BLaER1 treated with 17β-estradiol and CSF1 and Interleukin-3, amounts not matched to agents 10 nM and 100 nM (cell line): ENCODE data around the gene OBSCN.

Experiments used
- H3K27ac ChIP-seq, 11 experiments: shearing (Covaris generic); formaldehyde crosslinking; 2 replicates each; pipeline ENCODE4 v1.8.1; 2022
- H3K27me3 ChIP-seq, 11 experiments: shearing (Covaris generic); formaldehyde crosslinking; 2 replicates each; pipeline ENCODE4 v1.8.1; 2022
- H3K36me3 ChIP-seq, 11 experiments: shearing (Covaris generic); formaldehyde crosslinking; 2 replicates each; pipeline ENCODE4 v1.8.1; 2022
- H3K4me1 ChIP-seq, 10 experiments: shearing (Covaris generic); formaldehyde crosslinking; 2 replicates each; pipeline ENCODE4 v1.8.1; 2022
- H3K4me2 ChIP-seq, 11 experiments: shearing (Covaris generic); formaldehyde crosslinking; 2 replicates each; pipeline ENCODE4 v1.8.1; 2022
- H3K4me3 ChIP-seq, 10 experiments: shearing (Covaris generic); formaldehyde crosslinking; 2 replicates each; pipeline ENCODE4 v1.8.1; 2022
- H3K9ac ChIP-seq, 11 experiments: shearing (Covaris generic); formaldehyde crosslinking; 2 replicates each; pipeline ENCODE4 v1.8.1; 2022
- H3K9me3 ChIP-seq, 11 experiments: shearing (Covaris generic); formaldehyde crosslinking; replicated peaks in 1 of 11; 2 replicates each; pipeline ENCODE4 v1.8.1; 2022
- H4K20me1 ChIP-seq, 11 experiments: shearing (Covaris generic); formaldehyde crosslinking; 2 replicates each; pipeline ENCODE4 v1.8.1; 2022
- Cebpa-rat ChIP-seq, 11 experiments: shearing (Covaris generic); IDR thresholded peaks; 2 replicates each; pipeline ENCODE4 v1.8.1; 2022

The OBSCN gene

DNA sequence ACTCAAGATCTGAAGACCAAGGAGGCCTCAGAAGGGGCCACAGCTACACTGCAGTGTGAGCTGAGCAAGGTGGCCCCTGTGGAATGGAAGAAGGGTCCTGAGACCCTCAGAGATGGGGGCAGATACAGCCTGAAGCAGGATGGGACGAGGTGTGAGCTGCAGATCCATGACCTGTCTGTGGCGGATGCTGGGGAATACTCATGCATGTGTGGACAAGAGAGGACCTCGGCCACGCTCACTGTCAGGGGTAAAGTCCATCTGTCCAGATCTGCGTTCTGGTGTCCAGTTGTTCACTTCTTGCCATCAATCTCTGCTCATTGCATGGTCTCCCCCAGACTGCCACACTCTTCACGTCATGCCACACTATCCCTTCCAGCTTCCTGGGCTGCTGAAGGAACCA, 90.6 kb downstream of the OBSCN start:
- H3K4me1 ChIP-seq = no peaks in the 10 kb centered on the region
- peaks cover 23 to 97% (median 65%) of the 10 kb centered on the region in 11 experiments; a peak in 20 of 22 replicates for H3K36me3 ChIP-seq
- TF ChIP-seq Cebpa-rat (IDR thresholded peaks at IDR 0.05) = no peak
- no peak overlapping the region for H3K27ac ChIP-seq
- H3K9me3 ChIP-seq = peaks cover 41 to 65% (median 52%) of the 10 kb centered on the region in 11 experiments
- no peak overlapping the region for H3K4me3 ChIP-seq
- H3K4me2 ChIP-seq = no peak overlapping the region
- H3K9ac ChIP-seq = no peak overlapping the region
- no peaks in the 10 kb centered on the region for H3K27me3 ChIP-seq
- no peaks in the 10 kb centered on the region for H4K20me1 ChIP-seq

DNA sequence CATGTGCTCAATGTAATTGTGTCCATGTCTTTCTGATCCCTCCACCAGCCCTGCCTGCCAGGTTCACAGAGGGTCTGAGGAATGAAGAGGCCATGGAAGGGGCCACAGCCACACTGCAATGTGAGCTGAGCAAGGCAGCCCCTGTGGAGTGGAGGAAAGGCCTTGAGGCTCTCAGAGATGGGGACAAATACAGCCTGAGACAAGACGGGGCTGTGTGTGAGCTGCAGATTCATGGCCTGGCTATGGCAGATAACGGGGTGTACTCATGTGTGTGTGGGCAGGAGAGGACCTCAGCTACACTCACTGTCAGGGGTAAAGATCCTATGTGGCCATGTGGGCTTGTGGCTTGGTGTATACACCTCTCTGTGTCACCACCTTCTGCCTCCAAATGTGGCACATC, 91.4 kb downstream of the OBSCN start:
- Histone ChIP-seq H3K4me2 (no peak overlapping the region), H3K27me3 (no peaks in the 10 kb centered on the region), H3K4me1 (no peaks in the 10 kb centered on the region), H3K27ac (no peak overlapping the region), H3K9ac (no peak overlapping the region), H3K4me3 (no peak overlapping the region), H4K20me1 (no peaks in the 10 kb centered on the region), H3K36me3 (peaks cover 23 to 95% (median 60%) of the 10 kb centered on the region in 11 experiments; a peak in 20 of 22 replicates), H3K9me3 (peaks cover 41 to 70% (median 54%) of the 10 kb centered on the region in 11 experiments)
- no peak for TF ChIP-seq Cebpa-rat (IDR thresholded peaks at IDR 0.05)

GRCh38 chr1:228299901-228300300, 92.1 kb downstream of the OBSCN start:
- Histone ChIP-seq H3K4me3 (no peak overlapping the region), H3K9me3 (peaks cover 41 to 70% (median 54%) of the 10 kb centered on the region in 11 experiments), H4K20me1 (no peaks in the 10 kb centered on the region), H3K9ac (no peak overlapping the region), H3K27ac (no peak overlapping the region), H3K4me1 (no peaks in the 10 kb centered on the region), H3K36me3 (peaks cover 23 to 88% (median 59%) of the 10 kb centered on the region in 11 experiments; a peak in 20 of 22 replicates), H3K4me2 (no peak overlapping the region), H3K27me3 (no peaks in the 10 kb centered on the region)
- no peak for TF ChIP-seq Cebpa-rat (IDR thresholded peaks at IDR 0.05)

- H3K4me3 ChIP-seq = no peak overlapping the region; a peak in 1 of 20 replicates
- no peaks in the 10 kb centered on the region for H3K27me3 ChIP-seq
- peaks cover 19 to 67% (median 52%) of the 10 kb centered on the region in 11 experiments; a peak in 20 of 22 replicates for H3K36me3 ChIP-seq
- H3K9ac ChIP-seq = no peak overlapping the region
- no peak overlapping the region for H3K27ac ChIP-seq
- H3K9me3 ChIP-seq = peaks cover 31 to 59% (median 48%) of the 10 kb centered on the region in 11 experiments
- no peak for TF ChIP-seq Cebpa-rat (IDR thresholded peaks at IDR 0.05)
- peaks cover 0 to 3% (median 0%) of the 10 kb centered on the region in 11 experiments; a peak in 2 of 22 replicates for H4K20me1 ChIP-seq
- peaks cover 0 to 8% (median 8%) of the 10 kb centered on the region in 10 experiments; a peak in 10 of 20 replicates for H3K4me1 ChIP-seq
- no peak overlapping the region for H3K4me2 ChIP-seq
Measured at GRCh38 chr1:228302086-228302485, 94.2 kb downstream of the OBSCN start.

DNA sequence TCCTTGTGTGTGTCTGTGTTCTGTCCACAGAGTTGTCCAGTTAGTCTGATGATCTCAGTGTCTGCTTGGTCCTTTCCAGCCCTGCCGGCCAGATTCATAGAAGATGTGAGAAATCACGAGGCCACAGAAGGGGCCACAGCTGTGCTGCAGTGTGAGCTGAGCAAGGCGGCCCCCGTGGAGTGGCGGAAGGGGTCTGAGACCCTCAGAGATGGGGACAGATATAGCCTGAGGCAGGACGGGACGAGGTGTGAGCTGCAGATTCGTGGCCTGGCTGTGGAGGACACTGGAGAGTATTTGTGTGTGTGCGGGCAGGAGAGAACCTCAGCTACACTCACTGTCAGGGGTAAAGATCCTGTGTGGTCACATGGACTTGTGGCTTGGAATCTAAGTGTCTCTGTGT, 95.8 kb downstream of the OBSCN start:
- no peak for TF ChIP-seq Cebpa-rat (IDR thresholded peaks at IDR 0.05)
- Histone ChIP-seq H3K27me3 (no peaks in the 10 kb centered on the region), H3K4me2 (no peak overlapping the region), H3K9me3 (peaks cover 25 to 46% (median 36%) of the 10 kb centered on the region in 11 experiments), H3K4me3 (no peak overlapping the region), H4K20me1 (peaks cover 0 to 4% (median 0%) of the 10 kb centered on the region in 11 experiments; a peak in 3 of 22 replicates), H3K9ac (no peak overlapping the region), H3K36me3 (peaks cover 15 to 52% (median 39%) of the 10 kb centered on the region in 11 experiments; a peak in 20 of 22 replicates), H3K4me1 (peaks cover 0 to 15% (median 10%) of the 10 kb centered on the region in 10 experiments; a peak in 11 of 20 replicates), H3K27ac (no peak overlapping the region)

GRCh38 chr1:228304225-228304624, 96.4 kb downstream of the OBSCN start:
- Histone ChIP-seq H3K9me3 (peaks cover 25 to 44% (median 36%) of the 10 kb centered on the region in 11 experiments), H3K27ac (no peak overlapping the region), H3K4me1 (peaks cover 0 to 15% (median 10%) of the 10 kb centered on the region in 10 experiments; a peak in 11 of 20 replicates), H3K4me3 (no peak overlapping the region), H3K36me3 (peaks cover 15 to 46% (median 36%) of the 10 kb centered on the region in 11 experiments; a peak in 20 of 22 replicates), H4K20me1 (peaks cover 0 to 4% (median 0%) of the 10 kb centered on the region in 11 experiments; a peak in 3 of 22 replicates), H3K4me2 (no peak overlapping the region), H3K27me3 (no peaks in the 10 kb centered on the region), H3K9ac (no peak overlapping the region)
- TF ChIP-seq Cebpa-rat (IDR thresholded peaks at IDR 0.05) = no peak

DNA sequence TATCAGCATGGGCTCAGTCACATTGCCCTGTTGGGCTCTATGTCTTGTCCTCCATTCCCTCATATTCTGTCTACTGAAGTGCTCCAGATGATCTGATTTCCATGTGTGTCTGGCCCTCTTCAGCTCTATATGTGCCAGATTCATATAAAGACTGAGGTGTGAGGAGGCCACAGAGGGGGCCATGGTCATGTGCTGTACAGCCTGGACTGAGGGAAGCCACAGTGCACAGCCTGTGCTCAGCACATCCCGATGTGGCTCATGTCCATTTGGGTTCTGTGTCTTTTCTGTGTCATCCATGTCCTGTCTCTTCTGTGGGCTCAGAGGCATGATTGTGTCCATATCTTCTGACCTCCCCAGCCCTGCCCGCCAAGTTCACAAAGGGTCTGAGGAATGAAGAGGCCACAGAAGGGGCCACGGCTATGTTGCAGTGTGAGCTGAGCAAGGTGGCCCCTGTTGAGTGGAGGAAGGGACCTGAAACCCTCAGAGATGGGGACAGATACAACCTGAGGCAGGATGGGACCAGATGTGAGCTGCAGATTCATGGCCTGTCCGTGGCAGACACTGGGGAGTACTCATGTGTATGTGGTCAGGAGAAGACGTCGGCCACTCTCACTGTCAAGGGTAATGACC, 97.0 kb downstream of the OBSCN start:
- Histone ChIP-seq H3K4me3 (no peak overlapping the region), H3K36me3 (peaks cover 15 to 39% (median 31%) of the 10 kb centered on the region in 11 experiments; a peak in 20 of 22 replicates)
- no peak for TF ChIP-seq Cebpa-rat (IDR thresholded peaks at IDR 0.05)

DNA sequence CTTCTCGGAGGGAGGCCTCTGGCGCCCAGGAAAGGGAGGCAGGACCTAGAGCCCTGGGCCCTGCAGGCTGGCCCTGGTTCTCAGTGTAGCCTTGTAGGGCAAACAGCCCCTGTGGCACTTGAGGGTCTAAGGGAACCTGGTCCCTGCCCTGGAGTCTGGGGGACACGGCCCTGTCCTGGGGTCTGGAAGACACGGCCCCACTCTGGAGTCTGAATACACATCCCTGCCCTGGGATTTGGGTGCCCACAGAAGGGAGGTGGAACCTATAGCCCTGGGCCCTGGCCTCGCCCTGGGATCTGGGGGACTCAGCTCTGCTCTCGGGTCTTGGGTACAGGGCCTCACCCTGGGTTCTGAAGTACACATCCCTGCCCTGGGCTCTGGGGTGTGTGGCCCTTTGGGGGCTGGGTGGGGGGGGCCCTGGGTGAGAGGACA, 97.9 kb downstream of the OBSCN start:
- no peak overlapping the region for H3K27ac ChIP-seq
- peaks cover 10 to 30% (median 24%) of the 10 kb centered on the region in 11 experiments; a peak in 20 of 22 replicates for H3K36me3 ChIP-seq
- no peaks in the 10 kb centered on the region for H3K27me3 ChIP-seq
- peaks cover 25 to 36% (median 30%) of the 10 kb centered on the region in 11 experiments for H3K9me3 ChIP-seq
- no peak overlapping the region for H3K4me3 ChIP-seq
- H3K9ac ChIP-seq = no peak overlapping the region
- peaks cover 0 to 15% (median 10%) of the 10 kb centered on the region in 10 experiments; a peak in 11 of 20 replicates for H3K4me1 ChIP-seq
- H4K20me1 ChIP-seq = peaks cover 0 to 4% (median 0%) of the 10 kb centered on the region in 11 experiments; a peak in 3 of 22 replicates
- no peak overlapping the region for H3K4me2 ChIP-seq
- no peak for TF ChIP-seq Cebpa-rat (IDR thresholded peaks at IDR 0.05)

More for the DNA sequence above, 97.0 kb downstream of the OBSCN start:
- Histone ChIP-seq H3K27ac (no peak overlapping the region), H3K4me2 (no peak overlapping the region), H3K9ac (no peak overlapping the region), H3K9me3 (peaks cover 25 to 40% (median 36%) of the 10 kb centered on the region in 11 experiments), H3K4me1 (peaks cover 0 to 15% (median 10%) of the 10 kb centered on the region in 10 experiments; a peak in 11 of 20 replicates), H3K27me3 (no peaks in the 10 kb centered on the region), H4K20me1 (peaks cover 0 to 4% (median 0%) of the 10 kb centered on the region in 11 experiments; a peak in 3 of 22 replicates)
